H9 (cell line): ENCODE data around the gene RAPH1. TPM values are rescaled to one million over a fixed set of nuclear protein-coding genes. Genes with fewer than 3 reads are reported as not detected.
"Not testable (repeated sequence)": the region's sequence is repeated elsewhere in the genome, so short reads cannot be mapped to it uniquely, and the experiment has no call there.

Experiments
- DNase-seq: peaks from one replicate; pipeline ENCODE4 v3.0.0-alpha.2; 2017
- H2AFZ ChIP-seq: one replicate; pipeline ENCODE4 v1.6.1; 2013; ENCODE audit warnings: mild to moderate bottlenecking, low read length, control low read depth, moderate library complexity
- H2AK5ac ChIP-seq: 2 replicates; pipeline ENCODE4 v1.6.1; 2013; ENCODE audit warnings: low read length, control low read depth, mixed read lengths; ENCODE audit not compliant: insufficient read length
- H2BK120ac ChIP-seq: one replicate; pipeline ENCODE4 v1.6.1; 2013; ENCODE audit warnings: low read depth, mild to moderate bottlenecking, low read length, control low read depth, inconsistent platforms; ENCODE audit not compliant: poor library complexity, severe bottlenecking
- H2BK12ac ChIP-seq: 2 replicates; pipeline ENCODE4 v1.6.1; 2013; ENCODE audit warnings: low read length, control low read depth, mixed read lengths, low read depth; ENCODE audit not compliant: insufficient read length
- H2BK15ac ChIP-seq: 2 replicates; pipeline ENCODE4 v1.6.1; 2013; ENCODE audit warnings: low read depth, low read length, control low read depth
- H2BK20ac ChIP-seq: one replicate; pipeline ENCODE4 v1.6.1; 2013; ENCODE audit warnings: low read depth, mild to moderate bottlenecking, low read length, control low read depth, inconsistent platforms; ENCODE audit not compliant: poor library complexity, severe bottlenecking
- H2BK5ac ChIP-seq: 2 replicates; pipeline ENCODE4 v1.6.1; 2013; ENCODE audit warnings: low read length, control low read depth, mixed read lengths; ENCODE audit not compliant: insufficient read length
- H3K14ac ChIP-seq: 2 replicates; pipeline ENCODE4 v1.6.1; 2013; ENCODE audit warnings: low read length, control low read depth; ENCODE audit not compliant: insufficient read depth
- H3K18ac ChIP-seq: 2 replicates; pipeline ENCODE4 v1.6.1; 2013; ENCODE audit warnings: low read depth, mild to moderate bottlenecking, mixed read lengths, low read length, control low read depth; ENCODE audit not compliant: insufficient read length
- H3K23ac ChIP-seq: 2 replicates; pipeline ENCODE4 v1.6.1; 2013; ENCODE audit warnings: low read length, control low read depth, mixed read lengths, low read depth; ENCODE audit not compliant: insufficient read length
- H3K23me2 ChIP-seq: 2 replicates; pipeline ENCODE4 v1.6.1; 2013; ENCODE audit warnings: low read depth, mild to moderate bottlenecking, mixed read lengths, low read length, control low read depth; ENCODE audit not compliant: insufficient read length, poor library complexity, severe bottlenecking
- H3K27ac ChIP-seq: 2 replicates; pipeline ENCODE4 v1.5.1; 2013; ENCODE audit warnings: low read length, control low read depth, mixed read lengths, low read depth; ENCODE audit not compliant: insufficient read length
- H3K27me3 ChIP-seq: 2 replicates; pipeline ENCODE4 v1.6.1; 2013; ENCODE audit warnings: low read length, control low read depth, inconsistent platforms; ENCODE audit not compliant: insufficient read depth
- H3K4ac ChIP-seq: 2 replicates; pipeline ENCODE4 v1.6.1; 2013; ENCODE audit warnings: low read depth, mild to moderate bottlenecking, control low read depth, inconsistent platforms, low read length, moderate library complexity
- H3K4me1 ChIP-seq: 2 replicates; pipeline ENCODE4 v1.6.1; 2013; ENCODE audit warnings: low read length, control low read depth, inconsistent platforms; ENCODE audit not compliant: insufficient read depth
- H3K4me2 ChIP-seq: 2 replicates; pipeline ENCODE4 v1.6.1; 2013; ENCODE audit warnings: low read length, control low read depth, mixed read lengths; ENCODE audit not compliant: insufficient read length, insufficient read depth
- H3K56ac ChIP-seq: 2 replicates; pipeline ENCODE4 v1.6.1; 2013; ENCODE audit warnings: low read depth, mild to moderate bottlenecking, mixed read lengths, low read length, control low read depth; ENCODE audit not compliant: insufficient read length
- H3K79me1 ChIP-seq: 2 replicates; pipeline ENCODE4 v1.6.1; 2013; ENCODE audit warnings: low read depth, mild to moderate bottlenecking, moderate library complexity, low read length, control low read depth, inconsistent platforms; ENCODE audit not compliant: insufficient read depth, poor library complexity, severe bottlenecking
- H3K79me2 ChIP-seq: 2 replicates; pipeline ENCODE4 v1.6.1; 2013; ENCODE audit warnings: low read length, control low read depth, inconsistent platforms; ENCODE audit not compliant: insufficient read depth
- H3K9ac ChIP-seq: 2 replicates; pipeline ENCODE4 v1.6.1; 2013; ENCODE audit warnings: low read length, control low read depth, mixed read lengths; ENCODE audit not compliant: insufficient read length; ENCODE audit errors: extremely low read depth
- H3K9me3 ChIP-seq: one replicate; pipeline ENCODE4 v1.6.1; 2013; ENCODE audit warnings: low read depth, low read length, inconsistent platforms; ENCODE audit not compliant: control insufficient read depth
- H3T11ph ChIP-seq: one replicate; pipeline ENCODE4 v1.6.1; 2013; ENCODE audit warnings: mild to moderate bottlenecking, low read length, control low read depth, inconsistent platforms
- H4K20me1 ChIP-seq: one replicate; pipeline ENCODE4 v1.6.1; 2013; ENCODE audit not compliant: control insufficient read depth, insufficient read length, insufficient read depth
- H4K5ac ChIP-seq: 2 replicates; pipeline ENCODE4 v1.6.1; 2013; ENCODE audit warnings: low read depth, mild to moderate bottlenecking, mixed read lengths, low read length, control low read depth; ENCODE audit not compliant: insufficient read length
- H4K8ac ChIP-seq: replicated peaks from 2 replicates; pipeline ENCODE4 v1.6.1; 2013; ENCODE audit warnings: low read length, control low read depth, mixed read lengths, low read depth; ENCODE audit not compliant: insufficient read length
- H4K91ac ChIP-seq: 2 replicates; pipeline ENCODE4 v1.6.1; 2013; ENCODE audit warnings: low read depth, mild to moderate bottlenecking, moderate library complexity, mixed read lengths, low read length, control low read depth; ENCODE audit not compliant: insufficient read length
- H3K27ac Mint-ChIP-seq, 3 experiments: 2 replicates in 2 of 3; 3 replicates in 1 of 3; pipeline ENCODE4 v1.8.0; 2020 to 2021; ENCODE audit warnings: mixed read lengths in 3 of 3, mild to moderate bottlenecking in 1 of 3, moderate library complexity in 1 of 3
- H3K27me3 Mint-ChIP-seq: 2 replicates; pipeline ENCODE4 v1.8.0; 2021; ENCODE audit warnings: low read depth, mild to moderate bottlenecking, moderate library complexity, mixed read lengths
- H3K36me3 Mint-ChIP-seq, 3 experiments: 2 replicates in 2 of 3; 3 replicates in 1 of 3; pipeline ENCODE4 v1.8.0; 2020 to 2021; ENCODE audit warnings: low read depth in 3 of 3, mixed read lengths in 3 of 3; ENCODE audit not compliant: insufficient read depth in 1 of 3
- H3K4me1 Mint-ChIP-seq, 2 experiments: 2 replicates each; pipeline ENCODE4 v1.8.0; 2020; ENCODE audit warnings: mixed read lengths in 2 of 2
- H3K4me3 Mint-ChIP-seq, 2 experiments: 2 replicates in 1 of 2; 3 replicates in 1 of 2; pipeline ENCODE4 v1.8.0; 2020 to 2021; ENCODE audit warnings: mild to moderate bottlenecking in 2 of 2, mixed read lengths in 2 of 2, moderate library complexity in 1 of 2
- H3K9me3 Mint-ChIP-seq, 2 experiments: 2 replicates in 1 of 2; 3 replicates in 1 of 2; pipeline ENCODE4 v1.8.0; 2020; ENCODE audit warnings: mild to moderate bottlenecking in 2 of 2, mixed read lengths in 2 of 2, moderate library complexity in 1 of 2
- WGBS: extraction: QIAGEN DNeasy Blood & Tissue Kit; methylation state at CpG from one replicate; pipeline ENCODE4 v1.1.7; 2013; ENCODE audit warnings: missing lambda C conversion rate, low lambda C conversion rate, mixed read lengths; ENCODE audit not compliant: insufficient read length; ENCODE audit errors: extremely low coverage; 5-methylcytosine and 5-hydroxymethylcytosine counted together
- total RNA-seq: library from RNA; stranded (reverse); gene quantifications from 2 replicates; pipeline ENCODE4 v1.2.1, GENCODE V29; 2021

The RAPH1 gene
- total RNA-seq, 1 experiment from 2014 or later, result 17.1 TPM

DNA sequence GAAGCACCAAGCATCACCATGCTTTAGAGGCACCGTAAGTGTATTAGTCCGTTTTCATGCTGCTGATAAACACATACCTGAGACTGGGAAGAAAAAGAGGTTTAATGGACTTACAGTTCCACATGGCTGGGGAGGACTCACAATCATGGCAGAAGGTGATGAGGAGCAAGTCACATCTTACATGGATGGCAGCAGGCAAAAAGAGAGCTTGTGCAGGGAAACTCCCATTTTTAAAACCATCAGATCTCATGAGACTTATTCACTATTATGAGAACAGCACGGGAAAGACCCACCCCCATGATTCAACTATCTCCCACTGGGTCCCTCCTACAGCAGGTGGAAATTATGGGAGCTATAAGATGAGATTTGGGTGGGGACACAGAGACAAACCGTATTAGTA is 3.1 kb upstream of the RAPH1 start:
- not testable (repeated sequence) for H4K20me1 ChIP-seq, H3K9ac ChIP-seq, H4K5ac ChIP-seq, H3K27me3 ChIP-seq, H3K4me2 ChIP-seq, H3K4me3 Mint-ChIP-seq, H3K27ac Mint-ChIP-seq, H2BK120ac ChIP-seq, H3K79me2 ChIP-seq, H2BK12ac ChIP-seq, H3K9me3 ChIP-seq, H2BK5ac ChIP-seq, H3T11ph ChIP-seq, H3K4ac ChIP-seq, H4K91ac ChIP-seq, H2AK5ac ChIP-seq, H3K56ac ChIP-seq, H2BK15ac ChIP-seq, H2AFZ ChIP-seq, H2BK20ac ChIP-seq, DNase-seq, H3K4me1 ChIP-seq, H3K23ac ChIP-seq, H3K79me1 ChIP-seq, H3K14ac ChIP-seq, H3K18ac ChIP-seq, H4K8ac ChIP-seq, H3K27ac ChIP-seq
- Mint-ChIP-seq H3K9me3 (peaks cover 12 to 13% of the 10 kb centered on the region in 2 experiments), H3K36me3 (peaks cover 0 to 14% (median 7%) of the 10 kb centered on the region in 3 experiments; a peak in 5 of 7 replicates), H3K27me3 (peaks cover 12% of the 10 kb centered on the region), H3K4me1 (peaks cover 17 to 18% of the 10 kb centered on the region in 2 experiments)
- H3K23me2 ChIP-seq, result peaks cover 11% of the 10 kb centered on the region
- no CpG with 5 or more reads among the region's 4 CpGs for WGBS

DNA sequence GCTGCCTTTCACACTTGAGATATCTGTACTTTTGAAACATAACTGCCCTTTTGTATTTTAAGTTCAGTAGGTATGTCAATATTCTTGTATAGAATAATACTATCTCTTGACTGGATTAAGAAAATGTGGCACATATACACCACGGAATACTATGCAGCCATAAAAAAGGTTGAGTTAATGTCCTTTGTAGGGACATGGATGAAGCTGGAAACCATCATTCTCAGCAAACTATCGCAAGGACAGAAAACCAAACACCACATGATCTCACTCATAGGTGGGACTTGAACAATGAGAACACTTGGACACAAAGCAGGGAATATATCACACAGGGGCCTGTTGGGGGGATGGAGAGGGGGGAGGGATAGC is 1.5 kb upstream of the RAPH1 start:
- H2BK120ac ChIP-seq, H3K14ac ChIP-seq, H3T11ph ChIP-seq, H4K20me1 ChIP-seq, H3K4ac ChIP-seq, H2BK12ac ChIP-seq, H3K4me2 ChIP-seq, DNase-seq, H2AK5ac ChIP-seq, H2BK20ac ChIP-seq, H2BK5ac ChIP-seq, H2AFZ ChIP-seq, H2BK15ac ChIP-seq, H3K23ac ChIP-seq, H3K18ac ChIP-seq, H4K8ac ChIP-seq, H3K56ac ChIP-seq, H3K9me3 ChIP-seq, H3K27ac ChIP-seq, H4K91ac ChIP-seq, H3K9ac ChIP-seq, H4K5ac ChIP-seq, H3K27me3 ChIP-seq, H3K27ac Mint-ChIP-seq, H3K79me2 ChIP-seq, H3K4me1 ChIP-seq, H3K79me1 ChIP-seq: not testable (repeated sequence)
- peaks cover 12 to 13% of the 10 kb centered on the region in 2 experiments for H3K9me3 Mint-ChIP-seq
- H3K4me1 Mint-ChIP-seq, result peaks cover 23 to 28% of the 10 kb centered on the region in 2 experiments
- H3K4me3 Mint-ChIP-seq, result peak overlapping the region; percentile 85 to 92; a peak in 3 of 5 replicates
- H3K27me3 Mint-ChIP-seq, result peaks cover 13% of the 10 kb centered on the region
- H3K23me2 ChIP-seq, result peaks cover 11% of the 10 kb centered on the region
- peaks cover 0 to 14% (median 7%) of the 10 kb centered on the region in 3 experiments; a peak in 5 of 7 replicates for H3K36me3 Mint-ChIP-seq
- no CpG with 5 or more reads among the region's 2 CpGs for WGBS
